OCI-LY7 (cell line): Measurements from ENCODE around the gene TBPL1.
"Not testable (repeated sequence)": the region's sequence is repeated elsewhere in the genome, so short reads cannot be mapped to it uniquely, and the experiment has no call there.

ENCODE experiments used
- CTCF ChIP-seq: fragments of 200-600 bp; sonication (generic); conservative IDR thresholded peaks from 2 replicates; pipeline ENCODE4 v1.5.1; 2014; ENCODE audit warnings: mild to moderate bottlenecking, antibody characterized with exemption, low read length, moderate library complexity, mixed read lengths
- EZH2phosphoT487 ChIP-seq: fragments of 200-600 bp; sonication (generic); IDR thresholded peaks from 2 replicates; pipeline ENCODE4 v1.6.1; 2018; ENCODE audit warnings: low read depth, borderline replicate concordance, mild to moderate bottlenecking, mixed run types, antibody characterized with exemption, low read length, moderate library complexity, mixed read lengths

DNA sequence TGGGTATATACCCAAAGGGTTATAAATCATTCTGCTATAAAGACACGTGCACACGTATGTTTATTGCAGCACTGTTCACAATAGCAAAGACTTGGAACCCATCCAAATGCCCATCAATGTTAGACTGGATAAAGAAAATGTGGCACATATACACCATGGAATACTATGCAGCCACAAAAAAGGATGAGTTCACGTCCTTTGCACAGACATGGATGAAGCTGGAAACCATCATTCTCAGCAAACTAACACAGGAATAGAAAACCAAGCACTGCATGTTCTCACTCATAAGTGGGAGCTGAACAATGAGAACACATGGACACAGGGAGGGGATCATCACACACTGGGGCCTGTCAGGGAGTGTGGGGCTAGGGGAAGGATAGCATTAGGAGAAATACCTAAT lies 16.7 kb upstream of the TBPL1 start:
- not testable (repeated sequence) for TF ChIP-seq CTCF, EZH2phosphoT487
